ENCODE results near the gene BRS3.

Gene BRS3

GRCh38 chrX:136468391-136469103 lies 19.2 kb upstream of the BRS3 start:
- no peaks in the 10 kb centered on the region for H3K36me3 ChIP-seq (ENCODE audit: control insufficient read depth, low read length)

DNA sequence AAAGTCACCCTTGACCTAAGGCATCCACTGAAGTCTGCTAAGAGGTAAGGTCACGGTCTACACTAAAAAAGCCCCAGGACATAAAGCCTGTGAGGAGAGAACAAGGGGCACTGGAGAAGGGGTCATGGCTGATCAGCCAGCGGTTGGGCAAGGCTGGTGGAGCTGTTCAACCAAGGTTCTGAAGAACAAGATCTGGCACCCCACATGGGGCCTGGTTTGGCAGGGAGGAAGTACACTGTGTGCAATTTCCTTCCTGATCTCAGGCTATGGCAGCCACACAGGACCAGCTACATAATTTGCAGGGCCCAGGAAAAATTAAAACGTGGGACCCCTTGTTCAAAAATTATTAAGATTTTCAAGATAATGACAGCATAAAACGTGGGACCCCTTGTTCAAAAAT lies 14.1 kb upstream of the BRS3 start:
- Histone ChIP-seq H3K27me3 (ENCODE audit: control insufficient read depth, low read length) (no peaks in the 10 kb centered on the region), H3K4me2 (ENCODE audit: low read length) (no peak overlapping the region), H3K79me2 (ENCODE audit: control insufficient read depth, low read length) (no peaks in the 10 kb centered on the region), H3K27ac (ENCODE audit: low read depth, low read length) (no peak overlapping the region), H3K9me3 (ENCODE audit: control insufficient read depth, insufficient read depth, low read length) (no peaks in the 10 kb centered on the region), H3K36me3 (ENCODE audit: control insufficient read depth, low read length) (no peaks in the 10 kb centered on the region), H3K4me1 (ENCODE audit: control insufficient read depth, low read length) (no peaks in the 10 kb centered on the region), H3K9me2 (replicated peaks; ENCODE audit: control insufficient read depth, low read length) (no peaks in the 10 kb centered on the region), H3K4me3 (ENCODE audit: low read length) (no peak overlapping the region), H3F3A (ENCODE audit: control insufficient read depth, insufficient read depth) (no peaks in the 10 kb centered on the region), H4K20me1 (ENCODE audit: control insufficient read depth, insufficient read depth, low read depth, low read length) (no peaks in the 10 kb centered on the region)
- TF ChIP-seq, protein P1, sequence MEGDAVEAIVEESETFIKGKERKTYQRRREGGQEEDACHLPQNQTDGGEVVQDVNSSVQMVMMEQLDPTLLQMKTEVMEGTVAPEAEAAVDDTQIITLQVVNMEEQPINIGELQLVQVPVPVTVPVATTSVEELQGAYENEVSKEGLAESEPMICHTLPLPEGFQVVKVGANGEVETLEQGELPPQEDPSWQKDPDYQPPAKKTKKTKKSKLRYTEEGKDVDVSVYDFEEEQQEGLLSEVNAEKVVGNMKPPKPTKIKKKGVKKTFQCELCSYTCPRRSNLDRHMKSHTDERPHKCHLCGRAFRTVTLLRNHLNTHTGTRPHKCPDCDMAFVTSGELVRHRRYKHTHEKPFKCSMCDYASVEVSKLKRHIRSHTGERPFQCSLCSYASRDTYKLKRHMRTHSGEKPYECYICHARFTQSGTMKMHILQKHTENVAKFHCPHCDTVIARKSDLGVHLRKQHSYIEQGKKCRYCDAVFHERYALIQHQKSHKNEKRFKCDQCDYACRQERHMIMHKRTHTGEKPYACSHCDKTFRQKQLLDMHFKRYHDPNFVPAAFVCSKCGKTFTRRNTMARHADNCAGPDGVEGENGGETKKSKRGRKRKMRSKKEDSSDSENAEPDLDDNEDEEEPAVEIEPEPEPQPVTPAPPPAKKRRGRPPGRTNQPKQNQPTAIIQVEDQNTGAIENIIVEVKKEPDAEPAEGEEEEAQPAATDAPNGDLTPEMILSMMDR (IDR thresholded peaks at IDR 0.05; ENCODE audit: low read depth, low read length, poor library complexity, severe bottlenecking), result no peak
- no peak for TF ChIP-seq EZH2phosphoT487 (IDR thresholded peaks at IDR 0.05; ENCODE audit: borderline replicate concordance, low read length)

More at GRCh38 chrX:136468391-136469103, 19.2 kb upstream of the BRS3 start:
- Histone ChIP-seq H3K27ac (ENCODE audit: low read depth, low read length) (no peak overlapping the region), H3K4me2 (ENCODE audit: low read length) (no peak overlapping the region), H3F3A (ENCODE audit: control insufficient read depth, insufficient read depth) (no peaks in the 10 kb centered on the region), H3K4me1 (ENCODE audit: control insufficient read depth, low read length) (no peaks in the 10 kb centered on the region), H3K27me3 (ENCODE audit: control insufficient read depth, low read length) (no peaks in the 10 kb centered on the region), H4K20me1 (ENCODE audit: control insufficient read depth, insufficient read depth, low read depth, low read length) (no peaks in the 10 kb centered on the region), H3K79me2 (ENCODE audit: control insufficient read depth, low read length) (no peaks in the 10 kb centered on the region), H3K4me3 (ENCODE audit: low read length) (no peak overlapping the region), H3K9me3 (ENCODE audit: control insufficient read depth, insufficient read depth, low read length) (no peaks in the 10 kb centered on the region), H3K9me2 (replicated peaks; ENCODE audit: control insufficient read depth, low read length) (no peaks in the 10 kb centered on the region)
- TF ChIP-seq, protein P1 (IDR thresholded peaks at IDR 0.05; ENCODE audit: low read depth, low read length, poor library complexity, severe bottlenecking), result no peak
- TF ChIP-seq EZH2phosphoT487 (IDR thresholded peaks at IDR 0.05; ENCODE audit: borderline replicate concordance, low read length), result no peak

GRCh38 chrX:136475236-136475635 lies 12.5 kb upstream of the BRS3 start:
- Histone ChIP-seq H4K20me1 (ENCODE audit: control insufficient read depth, insufficient read depth, low read depth, low read length) (no peaks in the 10 kb centered on the region), H3K79me2 (ENCODE audit: control insufficient read depth, low read length) (no peaks in the 10 kb centered on the region), H3K27ac (ENCODE audit: low read depth, low read length) (no peak overlapping the region), H3K4me1 (ENCODE audit: control insufficient read depth, low read length) (no peaks in the 10 kb centered on the region), H3K27me3 (ENCODE audit: control insufficient read depth, low read length) (no peaks in the 10 kb centered on the region), H3F3A (ENCODE audit: control insufficient read depth, insufficient read depth) (no peaks in the 10 kb centered on the region), H3K9me2 (replicated peaks; ENCODE audit: control insufficient read depth, low read length) (no peaks in the 10 kb centered on the region), H3K9me3 (ENCODE audit: control insufficient read depth, insufficient read depth, low read length) (no peaks in the 10 kb centered on the region), H3K36me3 (ENCODE audit: control insufficient read depth, low read length) (no peaks in the 10 kb centered on the region), H3K4me3 (ENCODE audit: low read length) (no peak overlapping the region), H3K4me2 (ENCODE audit: low read length) (no peak overlapping the region)
- TF ChIP-seq, protein P1 (IDR thresholded peaks at IDR 0.05; ENCODE audit: low read depth, low read length, poor library complexity, severe bottlenecking), result no peak
- no peak for TF ChIP-seq EZH2phosphoT487 (IDR thresholded peaks at IDR 0.05; ENCODE audit: borderline replicate concordance, low read length)
